Heart right ventricle (tissue), 16 donors: ENCODE measurements around the gene LGR4. TPM values are rescaled to one million over a fixed set of nuclear protein-coding genes. Genes with fewer than 3 reads are reported as not detected.

ENCODE experiments used
- ATAC-seq, 8 donors: fragments of 200-7000 bp; cut with Tn5 transposase; one replicate each; pipeline ENCODE4 v1.9.1; 2020; ENCODE audit warnings: mild to moderate bottlenecking in 8 of 8, moderate library complexity in 8 of 8, moderate number of reproducible peaks in 1 of 8
- DNase-seq, 2 donors: peaks; one replicate each; pipeline ENCODE4 v3.0.0-alpha.2; 2020
- H3K27ac ChIP-seq, 10 donors: fragments of 200-600 bp; sonication (generic) in 2 of 10; one replicate each; pipeline versions ENCODE4 v1.5.0 to v1.8.0; 2020 to 2022; ENCODE audit warnings: mild to moderate bottlenecking in 3 of 10
- H3K27me3 ChIP-seq, 7 donors: fragments of 200-600 bp; one replicate each; pipeline ENCODE4 v1.8.0; 2021 to 2022; ENCODE audit warnings: mild to moderate bottlenecking in 2 of 7
- H3K36me3 ChIP-seq, 9 donors: fragments of 200-600 bp; sonication (generic) in 1 of 9; one replicate each; pipeline versions ENCODE4 v1.5.0 to v1.8.0; 2020 to 2022; ENCODE audit warnings: mild to moderate bottlenecking in 2 of 9
- H3K4me1 ChIP-seq, 9 donors: fragments of 200-600 bp; sonication (generic) in 1 of 9; one replicate each; pipeline versions ENCODE4 v1.5.0 to v1.8.0; 2020 to 2022; ENCODE audit warnings: mild to moderate bottlenecking in 4 of 9
- H3K4me3 ChIP-seq, 10 donors: fragments of 200-600 bp; sonication (generic) in 2 of 10; one replicate each; pipeline versions ENCODE4 v1.5.0 to v1.8.0; 2020 to 2022; ENCODE audit warnings: mild to moderate bottlenecking in 7 of 10, moderate library complexity in 2 of 10
- H3K9me3 ChIP-seq, 11 donors: fragments of 200-600 bp in 10 of 11; sonication (generic) in 2 of 11; one replicate each; pipeline versions ENCODE4 v1.5.0 to v1.8.0; 2013 to 2022; ENCODE audit warnings: mild to moderate bottlenecking in 2 of 11, control low read depth in 1 of 11, moderate library complexity in 1 of 11
- CTCF ChIP-seq, 9 donors: fragments of 200-600 bp; sonication (generic) in 2 of 9; IDR thresholded peaks; one replicate each; pipeline versions ENCODE4 v1.5.0 to v1.8.0; 2021 to 2022; ENCODE audit warnings: antibody characterized with exemption in 9 of 9, mild to moderate bottlenecking in 5 of 9, moderate library complexity in 1 of 9
- WGBS, 2 donors: extraction: QIAGEN DNeasy Blood & Tissue Kit; methylation state at CpG; one replicate each; pipeline ENCODE4 v1.1.7; 2013; ENCODE audit warnings: inconsistent platforms in 1 of 2; 5-methylcytosine and 5-hydroxymethylcytosine counted together
- intact Hi-C, 10 donors: fragments of 100-400 bp; cut with DNase I; formaldehyde crosslinking; loops; one replicate each; pipeline versions ENCODE4 v1.11.1 to v1.14.2; 2022
- polyA plus RNA-seq, 2 donors: library from polyadenylated mRNA; stranded (reverse); fragments of 200-250 nt; gene quantifications; one replicate each; pipeline ENCODE4 v1.2.3, GENCODE V29; 2013
- total RNA-seq, 10 donors: library from RNA; stranded (reverse); fragmentation: NEBNext Ultra II Directional in 3 of 10; extraction: Animal tissue kit (Norgen Biotek cat#: 25700) in 3 of 10; gene quantifications; one replicate each; pipeline versions ENCODE4 v1.2.1 to v1.2.4, GENCODE V29; 2021 to 2023
- donor health status: Arrhythmogenic right ventricular cardiomyopathy.
- donor health status: ischemic (EF 13 %, LVEDD 7.1; RV severe dilation, severe dysfunction).
- donor health status: healthy with polysubstance abuse.
- donor health status: DM: no; HTN: yes; CAD: no.
- donor health status: DM: no; HTN: no; CAD: no.
- donor health status: ischemic (EF 25% LVEDD 6.9; RV normal size, moderate dysfunction).
- donor health status: ischemic (EF 25% LVEDD 5.7; RV mildly dilated, moderate dysfunction).
- donor health status: healthy.
- donor health status: DM: yes; HTN: yes; CAD: no.
- donor health status: Ischemic cardiomyopathy.
- donor health status: ischemic (EF 35%, LVEDD 5.7; RV mildly dilated, moderate dysfunction).
- donor health status: nonischemic (EF 11% LVEDD 7.7; RV severe dilation, severe dysfunction).
- donor health status: DM: yes; HTN: yes; CAD: no.
- donor health status: PGD.
- donor health status: ischemic (EF 29% LVEDD 5.4; RV normal size, mild dysfunction).
- donor health status: nonischemic (EF 23%, LVEDD 6.1; RV moderate dilation, normal function).

Gene LGR4
- total and polyA plus RNA-seq, 12 donors, result 6.0 to 41.0 (median 21.7) TPM

GRCh38 chr11:27385245-27385644 lies 87.3 kb downstream of the LGR4 start:
- ATAC-seq, result peak in 5 of 8 donors; percentile 34 to 82 (median 62)
- peaks cover 0 to 26% (median 0%) of the 10 kb centered on the region in 9 donors for H3K4me1 ChIP-seq
- peak overlapping the region in 2 of 10 donors; percentile 1 to 18 for H3K27ac ChIP-seq
- no peak overlapping the region for H3K4me3 ChIP-seq
- no peaks in the 10 kb centered on the region for H3K9me3 ChIP-seq
- H3K36me3 ChIP-seq, result peaks cover 0 to 45% (median 0%) of the 10 kb centered on the region in 9 donors
- H3K27me3 ChIP-seq, result no peaks in the 10 kb centered on the region
- intact Hi-C loops, result loop anchor here in 1 of 10 donors (10.0 kb wide), 1 partner anchor 90 kb away; the partner anchor contains the start of gene LGR4
- WGBS, 2 donors, result 42 to 61% methylated on average over 5 of the region's 5 CpGs
- DNase-seq, result no peak
- no peak for TF ChIP-seq CTCF (IDR thresholded peaks at IDR 0.05)

- TF ChIP-seq CTCF (IDR thresholded peaks at IDR 0.05), result no peak
- no peak for DNase-seq
- no peak overlapping the region for H3K4me3 ChIP-seq
- H3K27me3 ChIP-seq, result no peaks in the 10 kb centered on the region
- H3K9me3 ChIP-seq, result no peaks in the 10 kb centered on the region
- peaks cover 0 to 55% (median 0%) of the 10 kb centered on the region in 9 donors for H3K36me3 ChIP-seq
- intact Hi-C loops, result loop anchor here in 1 of 10 donors (10.0 kb wide), 1 partner anchor 91 kb away; the partner anchor contains the start of gene LGR4
- ATAC-seq, result no peak
- no peak overlapping the region for H3K27ac ChIP-seq
- H3K4me1 ChIP-seq, result peaks cover 0 to 26% (median 0%) of the 10 kb centered on the region in 9 donors
These were observed 88.4 kb downstream of the LGR4 start for GRCh38 chr11:27384227-27384626.

GRCh38 chr11:27383645-27384044 lies 88.9 kb downstream of the LGR4 start:
- peaks cover 0 to 26% (median 0%) of the 10 kb centered on the region in 9 donors for H3K4me1 ChIP-seq
- no peak overlapping the region for H3K4me3 ChIP-seq
- H3K27ac ChIP-seq, result peak overlapping the region in 1 of 10 donors; percentile 3
- WGBS, 2 donors, result 67 to 71% methylated on average over 1 of the region's 1 CpG
- intact Hi-C loops, result loop anchor here in 1 of 10 donors (10.0 kb wide), 1 partner anchor 91 kb away; the partner anchor contains the start of gene LGR4
- H3K27me3 ChIP-seq, result no peaks in the 10 kb centered on the region
- peaks cover 0 to 60% (median 0%) of the 10 kb centered on the region in 9 donors for H3K36me3 ChIP-seq
- H3K9me3 ChIP-seq, result no peaks in the 10 kb centered on the region
- ATAC-seq (no peak), DNase-seq (no peak)
- peak in 1 of 9 donors; percentile 19 for TF ChIP-seq CTCF (IDR thresholded peaks at IDR 0.05)

GRCh38 chr11:27381238-27381666 lies 91.3 kb downstream of the LGR4 start:
- H3K4me1 ChIP-seq, result peaks cover 0 to 25% (median 0%) of the 10 kb centered on the region in 9 donors
- DNase-seq (no peak), ATAC-seq (no peak)
- H3K4me3 ChIP-seq, result no peak overlapping the region
- no peak overlapping the region for H3K27ac ChIP-seq
- H3K36me3 ChIP-seq, result peaks cover 0 to 75% (median 0%) of the 10 kb centered on the region in 9 donors
- no peaks in the 10 kb centered on the region for H3K27me3 ChIP-seq
- no peak for TF ChIP-seq CTCF (IDR thresholded peaks at IDR 0.05)
- intact Hi-C loops, result loop anchor here in 1 of 10 donors (10.0 kb wide), 1 partner anchor 94 kb away; the partner anchor contains the start of gene LGR4
- 94 to 95% methylated on average over 5 of the region's 5 CpGs for WGBS, 2 donors
- no peaks in the 10 kb centered on the region for H3K9me3 ChIP-seq
